ENCODE measurements around the gene MRGPRG. TPM values are rescaled to one million over a fixed set of nuclear protein-coding genes. Genes with fewer than 3 reads are reported as not detected.
A peak's percentile ranks its signal among the peaks of the same experiment; 100 is the strongest.

The MRGPRG gene
- total and polyA plus RNA-seq, 4 donors, result not detected

- DNase-seq (no peak), ATAC-seq (ENCODE audit: low FRiP score) (no peak)
- intact Hi-C loops (cut with DNase I), result no loop called here
- Histone ChIP-seq H3K4me1 (ENCODE audit: control insufficient read depth in 1 of 2, insufficient read depth in 2 of 2, low read length in 2 of 2) (no peaks in the 10 kb centered on the region), H3K36me3 (ENCODE audit: control insufficient read depth in 1 of 2, insufficient read depth in 2 of 2, low read length in 1 of 2) (no peaks in the 10 kb centered on the region), H3K27me3 (ENCODE audit: control insufficient read depth in 1 of 2, insufficient read depth in 2 of 2, low read length in 1 of 2) (no peaks in the 10 kb centered on the region), H3K9me3 (ENCODE audit: control insufficient read depth, low read length) (no peaks in the 10 kb centered on the region), H3K27ac (ENCODE audit: low read depth in 1 of 2, low read length in 2 of 2) (no peak overlapping the region), H3K4me3 (ENCODE audit: low read length in 2 of 2) (no peak overlapping the region)
- 93 to 97% methylated on average over 11 of the region's 11 CpGs for WGBS, 2 donors
Measured at GRCh38 chr11:3184732-3185347, 33.8 kb downstream of the MRGPRG start.

DNA sequence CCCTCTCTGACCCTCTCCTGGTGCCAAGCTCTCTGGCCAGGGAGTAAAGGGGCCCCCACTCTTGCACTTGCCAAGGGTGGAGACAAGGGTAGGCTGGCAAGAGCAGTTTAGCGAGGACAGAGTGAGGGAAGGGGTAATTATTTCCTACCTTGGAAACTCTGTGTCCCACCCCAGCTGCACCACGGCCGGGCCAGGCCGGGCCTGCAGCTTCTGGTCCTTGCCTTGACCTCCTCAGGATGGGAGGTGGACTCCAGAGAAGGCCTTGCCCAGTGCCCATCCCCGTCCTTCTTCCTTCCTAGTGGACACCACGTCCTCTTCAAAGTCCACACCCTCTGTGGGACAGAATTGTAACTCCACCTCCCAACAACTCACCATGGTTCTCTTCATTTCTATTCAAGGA lies 35.1 kb downstream of the MRGPRG start:
- Histone ChIP-seq H3K4me1 (ENCODE audit: control insufficient read depth in 1 of 2, insufficient read depth in 2 of 2, low read length in 2 of 2) (no peaks in the 10 kb centered on the region), H3K27ac (ENCODE audit: low read depth in 1 of 2, low read length in 2 of 2) (no peak overlapping the region), H3K36me3 (ENCODE audit: control insufficient read depth in 1 of 2, insufficient read depth in 2 of 2, low read length in 1 of 2) (no peaks in the 10 kb centered on the region), H3K4me3 (ENCODE audit: low read length in 2 of 2) (no peak overlapping the region), H3K9me3 (ENCODE audit: control insufficient read depth, low read length) (no peaks in the 10 kb centered on the region), H3K27me3 (ENCODE audit: control insufficient read depth in 1 of 2, insufficient read depth in 2 of 2, low read length in 1 of 2) (no peaks in the 10 kb centered on the region)
- ATAC-seq (ENCODE audit: low FRiP score) (no peak), DNase-seq (peak in 1 of 2 donors; percentile 29)
- intact Hi-C loops (cut with DNase I), result no loop called here
- WGBS, 2 donors, result 94 to 97% methylated on average over 6 of the region's 6 CpGs

- Histone ChIP-seq H3K4me3 (ENCODE audit: low read length in 2 of 2) (no peak overlapping the region), H3K27me3 (ENCODE audit: control insufficient read depth in 1 of 2, insufficient read depth in 2 of 2, low read length in 1 of 2) (no peaks in the 10 kb centered on the region), H3K36me3 (ENCODE audit: control insufficient read depth in 1 of 2, insufficient read depth in 2 of 2, low read length in 1 of 2) (no peaks in the 10 kb centered on the region), H3K9me3 (ENCODE audit: control insufficient read depth, low read length) (no peaks in the 10 kb centered on the region), H3K4me1 (ENCODE audit: control insufficient read depth in 1 of 2, insufficient read depth in 2 of 2, low read length in 2 of 2) (no peaks in the 10 kb centered on the region), H3K27ac (ENCODE audit: low read depth in 1 of 2, low read length in 2 of 2) (no peak overlapping the region)
- WGBS, 2 donors, result 95 to 97% methylated on average over 4 of the region's 4 CpGs
- intact Hi-C loops (cut with DNase I), result no loop called here
- ATAC-seq (ENCODE audit: low FRiP score) (no peak), DNase-seq (peak; percentile 32 to 63)
Measured at GRCh38 chr11:3182462-3182852, 36.2 kb downstream of the MRGPRG start.

GRCh38 chr11:3181725-3182461 lies 36.7 kb downstream of the MRGPRG start:
- H3K27ac ChIP-seq (ENCODE audit: low read depth in 1 of 2, low read length in 2 of 2), result no peak overlapping the region
- H3K27me3 ChIP-seq (ENCODE audit: control insufficient read depth in 1 of 2, insufficient read depth in 2 of 2, low read length in 1 of 2), result no peaks in the 10 kb centered on the region
- DNase-seq, result peak in 1 of 2 donors; percentile 46
- WGBS, 2 donors, result 93 to 94% methylated on average over 12 of the region's 12 CpGs
- H3K4me1 ChIP-seq (ENCODE audit: control insufficient read depth in 1 of 2, insufficient read depth in 2 of 2, low read length in 2 of 2), result no peaks in the 10 kb centered on the region
- H3K4me3 ChIP-seq (ENCODE audit: low read length in 2 of 2), result no peak overlapping the region
- ATAC-seq (ENCODE audit: low FRiP score), result no peak
- no peaks in the 10 kb centered on the region for H3K9me3 ChIP-seq (ENCODE audit: control insufficient read depth, low read length)
- no peaks in the 10 kb centered on the region for H3K36me3 ChIP-seq (ENCODE audit: control insufficient read depth in 1 of 2, insufficient read depth in 2 of 2, low read length in 1 of 2)
- intact Hi-C loops (cut with DNase I), result no loop called here

GRCh38 chr11:3180869-3181268 lies 37.7 kb downstream of the MRGPRG start:
- 77 to 79% methylated on average over 5 of the region's 5 CpGs for WGBS, 2 donors
- Histone ChIP-seq H3K9me3 (ENCODE audit: control insufficient read depth, low read length) (peaks cover 3% of the 10 kb centered on the region), H3K27ac (ENCODE audit: low read depth in 1 of 2, low read length in 2 of 2) (no peak overlapping the region), H3K27me3 (ENCODE audit: control insufficient read depth in 1 of 2, insufficient read depth in 2 of 2, low read length in 1 of 2) (no peaks in the 10 kb centered on the region), H3K4me3 (ENCODE audit: low read length in 2 of 2) (no peak overlapping the region), H3K36me3 (ENCODE audit: control insufficient read depth in 1 of 2, insufficient read depth in 2 of 2, low read length in 1 of 2) (no peaks in the 10 kb centered on the region), H3K4me1 (ENCODE audit: control insufficient read depth in 1 of 2, insufficient read depth in 2 of 2, low read length in 2 of 2) (no peaks in the 10 kb centered on the region)
- intact Hi-C loops (cut with DNase I), result no loop called here
- DNase-seq (peak in 1 of 2 donors; percentile 53), ATAC-seq (ENCODE audit: low FRiP score) (no peak)

GRCh38 chr11:3178349-3178748 lies 40.3 kb downstream of the MRGPRG start:
- ATAC-seq (ENCODE audit: low FRiP score) (no peak), DNase-seq (no peak)
- Histone ChIP-seq H3K9me3 (ENCODE audit: control insufficient read depth, low read length) (peaks cover 3% of the 10 kb centered on the region), H3K27me3 (ENCODE audit: control insufficient read depth in 1 of 2, insufficient read depth in 2 of 2, low read length in 1 of 2) (no peaks in the 10 kb centered on the region), H3K27ac (ENCODE audit: low read depth in 1 of 2, low read length in 2 of 2) (no peak overlapping the region), H3K4me3 (ENCODE audit: low read length in 2 of 2) (no peak overlapping the region), H3K36me3 (ENCODE audit: control insufficient read depth in 1 of 2, insufficient read depth in 2 of 2, low read length in 1 of 2) (no peaks in the 10 kb centered on the region), H3K4me1 (ENCODE audit: control insufficient read depth in 1 of 2, insufficient read depth in 2 of 2, low read length in 2 of 2) (no peaks in the 10 kb centered on the region)
- WGBS, 2 donors, result 53 to 59% methylated on average over 2 of the region's 2 CpGs
- intact Hi-C loops (cut with DNase I), result no loop called here

- Histone ChIP-seq H3K36me3 (ENCODE audit: control insufficient read depth in 1 of 2, insufficient read depth in 2 of 2, low read length in 1 of 2) (no peaks in the 10 kb centered on the region), H3K27ac (ENCODE audit: low read depth in 1 of 2, low read length in 2 of 2) (no peak overlapping the region), H3K27me3 (ENCODE audit: control insufficient read depth in 1 of 2, insufficient read depth in 2 of 2, low read length in 1 of 2) (no peaks in the 10 kb centered on the region), H3K9me3 (ENCODE audit: control insufficient read depth, low read length) (peaks cover 3% of the 10 kb centered on the region), H3K4me1 (ENCODE audit: control insufficient read depth in 1 of 2, insufficient read depth in 2 of 2, low read length in 2 of 2) (no peaks in the 10 kb centered on the region), H3K4me3 (ENCODE audit: low read length in 2 of 2) (no peak overlapping the region)
- intact Hi-C loops (cut with DNase I), result no loop called here
- ATAC-seq (ENCODE audit: low FRiP score), result no peak
- WGBS, 2 donors, result 70 to 90% methylated on average over 2 of the region's 2 CpGs
- no peak for DNase-seq
Measured at GRCh38 chr11:3177931-3178330, 40.7 kb downstream of the MRGPRG start.

DNA sequence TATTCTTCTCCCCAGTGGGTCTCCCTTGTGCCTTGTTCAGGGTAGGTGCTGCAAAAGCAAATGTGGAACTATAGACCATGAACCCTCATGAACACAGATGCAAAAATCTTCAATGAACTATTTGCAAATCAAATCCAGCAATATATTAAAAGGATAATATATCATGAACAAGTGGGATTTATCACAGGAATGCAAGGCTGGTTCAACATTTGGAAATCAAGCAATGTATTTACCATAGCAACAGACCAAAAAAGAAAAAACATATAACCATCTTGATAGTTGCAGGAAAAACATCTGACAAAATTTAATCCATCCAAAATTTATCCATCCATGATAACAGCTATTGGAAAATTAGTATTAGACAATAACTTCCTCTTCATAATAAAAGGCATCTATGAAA lies 42.1 kb downstream of the MRGPRG start:
- no peak for DNase-seq
- intact Hi-C loops (cut with DNase I), result no loop called here
- H3K27me3 ChIP-seq (ENCODE audit: control insufficient read depth in 1 of 2, insufficient read depth in 2 of 2, low read length in 1 of 2), result no peaks in the 10 kb centered on the region
- no peak for ATAC-seq (ENCODE audit: low FRiP score)
- H3K36me3 ChIP-seq (ENCODE audit: control insufficient read depth in 1 of 2, insufficient read depth in 2 of 2, low read length in 1 of 2), result no peaks in the 10 kb centered on the region
- no peak overlapping the region for H3K27ac ChIP-seq (ENCODE audit: low read depth in 1 of 2, low read length in 2 of 2)
- no peak overlapping the region for H3K4me3 ChIP-seq (ENCODE audit: low read length in 2 of 2)
- H3K9me3 ChIP-seq (ENCODE audit: control insufficient read depth, low read length), result peaks cover 3% of the 10 kb centered on the region
- H3K4me1 ChIP-seq (ENCODE audit: control insufficient read depth in 1 of 2, insufficient read depth in 2 of 2, low read length in 2 of 2), result no peaks in the 10 kb centered on the region

GRCh38 chr11:3175194-3175593 lies 43.4 kb downstream of the MRGPRG start:
- no peaks in the 10 kb centered on the region for H3K36me3 ChIP-seq (ENCODE audit: control insufficient read depth in 1 of 2, insufficient read depth in 2 of 2, low read length in 1 of 2)
- H3K27me3 ChIP-seq (ENCODE audit: control insufficient read depth in 1 of 2, insufficient read depth in 2 of 2, low read length in 1 of 2), result no peaks in the 10 kb centered on the region
- H3K4me1 ChIP-seq (ENCODE audit: control insufficient read depth in 1 of 2, insufficient read depth in 2 of 2, low read length in 2 of 2), result no peaks in the 10 kb centered on the region
- ATAC-seq (ENCODE audit: low FRiP score), result no peak
- H3K9me3 ChIP-seq (ENCODE audit: control insufficient read depth, low read length), result peaks cover 3% of the 10 kb centered on the region
- peak in 1 of 2 donors; percentile 27 for DNase-seq
- H3K27ac ChIP-seq (ENCODE audit: low read depth in 1 of 2, low read length in 2 of 2), result no peak overlapping the region
- intact Hi-C loops (cut with DNase I), result no loop called here
- no peak overlapping the region for H3K4me3 ChIP-seq (ENCODE audit: low read length in 2 of 2)
